Caco-2 (cell line): ENCODE measurements around the gene HIRA. TPM values are rescaled to one million over a fixed set of nuclear protein-coding genes. Genes with fewer than 3 reads are reported as not detected.

ENCODE experiments used
- BruUV-seq: library from RNA; stranded (reverse); fragments of 400-500 nt; replicated peaks from 2 replicates; lab custom pipeline; 2021; lab: Mats Ljungman, UMichigan
- CTCF ChIA-PET: fragments of 300-600 bp; sonication (Branson Sonifier 250); formaldehyde crosslinking; loops from one replicate; lab custom pipeline; 2022; ENCODE audit warnings: antibody characterized with exemption; lab: Charles Lee
- POLR2A ChIA-PET: fragments of 300-600 bp; sonication (Branson Sonifier 250); formaldehyde crosslinking; loops from one replicate; lab custom pipeline; 2022; ENCODE audit warnings: antibody characterized with exemption; lab: Charles Lee
- DNase-seq, 2 experiments: peaks; one replicate each; pipeline versions ENCODE4 v3.0.0 to v3.0.0-alpha.2; 2020 to 2022
- H3K27me3 ChIP-seq: replicated peaks from 2 replicates; pipeline ENCODE4 v1.6.0; 2011; ENCODE audit warnings: low read length; ENCODE audit not compliant: control insufficient read depth, insufficient read depth
- H3K36me3 ChIP-seq: 2 replicates; pipeline ENCODE4 v1.5.1; 2011; ENCODE audit warnings: low read length; ENCODE audit not compliant: control insufficient read depth, insufficient read depth
- H3K4me1 ChIP-seq: fragments of 250-450 bp; sonication (Bioruptor Pico); 2 replicates; pipeline ENCODE4 v1.5.1; 2020; ENCODE audit warnings: mild to moderate bottlenecking
- H3K4me3 ChIP-seq: 2 replicates; pipeline ENCODE4 v1.5.1; 2011; ENCODE audit warnings: low read depth, mild to moderate bottlenecking, control low read depth, low read length
- H3K9me3 ChIP-seq: fragments of 250-450 bp; sonication (Bioruptor Pico); 2 replicates; pipeline ENCODE4 v1.5.1; 2020; ENCODE audit warnings: mild to moderate bottlenecking, moderate library complexity
- H3K27ac Mint-ChIP-seq: one replicate; pipeline ENCODE4 v1.8.0; 2022; ENCODE audit warnings: mixed read lengths; ENCODE audit not compliant: unreplicated experiment
- H3K27me3 Mint-ChIP-seq: one replicate; pipeline ENCODE4 v1.8.0; 2022; ENCODE audit warnings: mixed read lengths; ENCODE audit not compliant: insufficient read depth, unreplicated experiment
- H3K36me3 Mint-ChIP-seq: one replicate; pipeline ENCODE4 v1.8.0; 2022; ENCODE audit warnings: mild to moderate bottlenecking, mixed read lengths; ENCODE audit not compliant: insufficient read depth, unreplicated experiment
- H3K4me1 Mint-ChIP-seq: one replicate; pipeline ENCODE4 v1.8.0; 2022; ENCODE audit warnings: low read depth, mixed read lengths; ENCODE audit not compliant: unreplicated experiment
- H3K4me3 Mint-ChIP-seq: one replicate; pipeline ENCODE4 v1.8.0; 2022; ENCODE audit warnings: mild to moderate bottlenecking, moderate library complexity, mixed read lengths; ENCODE audit not compliant: unreplicated experiment
- H3K9me3 Mint-ChIP-seq: one replicate; pipeline ENCODE4 v1.8.0; 2022; ENCODE audit warnings: mixed read lengths; ENCODE audit not compliant: unreplicated experiment
- intact Hi-C: fragments of 100-400 bp; cut with micrococcal nuclease; formaldehyde crosslinking; loops from one replicate; pipeline ENCODE4 v1.10.0; 2022; ENCODE audit not compliant: unreplicated experiment
- total RNA-seq: library from RNA; stranded (reverse); gene quantifications from 2 replicates; pipeline ENCODE4 v1.2.3, GENCODE V29; 2022
- TF ChIP-seq, protein P1 (sequence below), 2 experiments: fragments of 200-600 bp in 1 of 2; IDR thresholded peaks; 1 replicate in 1 of 2; 2 replicates in 1 of 2; pipeline versions ENCODE4 v1.5.1 to v1.8.0; 2011 to 2022; ENCODE audit warnings: antibody characterized with exemption in 1 of 2, control low read depth in 1 of 2, inconsistent platforms in 1 of 2, low read depth in 1 of 2, low read length in 1 of 2, mild to moderate bottlenecking in 1 of 2, moderate library complexity in 1 of 2; ENCODE audit not compliant: insufficient read depth in 1 of 2, severe bottlenecking in 1 of 2, unreplicated experiment in 1 of 2

The HIRA gene
- total RNA-seq, 1 experiment from 2014 or later, result 60.1 TPM

GRCh38 chr22:19350476-19350859 lies 81.1 kb downstream of the HIRA start:
- H3K36me3 Mint-ChIP-seq, result peaks cover 60% of the 10 kb centered on the region
- POLR2A ChIA-PET, result no interaction called here
- no peak overlapping the region for H3K4me3 ChIP-seq
- no peaks in the 10 kb centered on the region for H3K27me3 ChIP-seq
- no peaks in the 10 kb centered on the region for H3K27me3 Mint-ChIP-seq
- BruUV-seq, result no TSS peak
- no peak overlapping the region for H3K4me3 Mint-ChIP-seq
- H3K4me1 ChIP-seq, result no peaks in the 10 kb centered on the region
- no peak for DNase-seq
- no peaks in the 10 kb centered on the region for H3K4me1 Mint-ChIP-seq
- H3K27ac Mint-ChIP-seq, result no peak overlapping the region
- H3K9me3 Mint-ChIP-seq, result peaks cover 8% of the 10 kb centered on the region
- TF ChIP-seq, protein P1, sequence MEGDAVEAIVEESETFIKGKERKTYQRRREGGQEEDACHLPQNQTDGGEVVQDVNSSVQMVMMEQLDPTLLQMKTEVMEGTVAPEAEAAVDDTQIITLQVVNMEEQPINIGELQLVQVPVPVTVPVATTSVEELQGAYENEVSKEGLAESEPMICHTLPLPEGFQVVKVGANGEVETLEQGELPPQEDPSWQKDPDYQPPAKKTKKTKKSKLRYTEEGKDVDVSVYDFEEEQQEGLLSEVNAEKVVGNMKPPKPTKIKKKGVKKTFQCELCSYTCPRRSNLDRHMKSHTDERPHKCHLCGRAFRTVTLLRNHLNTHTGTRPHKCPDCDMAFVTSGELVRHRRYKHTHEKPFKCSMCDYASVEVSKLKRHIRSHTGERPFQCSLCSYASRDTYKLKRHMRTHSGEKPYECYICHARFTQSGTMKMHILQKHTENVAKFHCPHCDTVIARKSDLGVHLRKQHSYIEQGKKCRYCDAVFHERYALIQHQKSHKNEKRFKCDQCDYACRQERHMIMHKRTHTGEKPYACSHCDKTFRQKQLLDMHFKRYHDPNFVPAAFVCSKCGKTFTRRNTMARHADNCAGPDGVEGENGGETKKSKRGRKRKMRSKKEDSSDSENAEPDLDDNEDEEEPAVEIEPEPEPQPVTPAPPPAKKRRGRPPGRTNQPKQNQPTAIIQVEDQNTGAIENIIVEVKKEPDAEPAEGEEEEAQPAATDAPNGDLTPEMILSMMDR (IDR thresholded peaks at IDR 0.05; ENCODE audit: insufficient read depth in 1 of 2, low read depth in 1 of 2, low read length in 1 of 2, severe bottlenecking in 1 of 2, unreplicated experiment in 1 of 2), result no peak
- H3K36me3 ChIP-seq, result peaks cover 4% of the 10 kb centered on the region
- CTCF ChIA-PET, result no interaction called here
- no peaks in the 10 kb centered on the region for H3K9me3 ChIP-seq
- intact Hi-C loops, result no loop called here

DNA sequence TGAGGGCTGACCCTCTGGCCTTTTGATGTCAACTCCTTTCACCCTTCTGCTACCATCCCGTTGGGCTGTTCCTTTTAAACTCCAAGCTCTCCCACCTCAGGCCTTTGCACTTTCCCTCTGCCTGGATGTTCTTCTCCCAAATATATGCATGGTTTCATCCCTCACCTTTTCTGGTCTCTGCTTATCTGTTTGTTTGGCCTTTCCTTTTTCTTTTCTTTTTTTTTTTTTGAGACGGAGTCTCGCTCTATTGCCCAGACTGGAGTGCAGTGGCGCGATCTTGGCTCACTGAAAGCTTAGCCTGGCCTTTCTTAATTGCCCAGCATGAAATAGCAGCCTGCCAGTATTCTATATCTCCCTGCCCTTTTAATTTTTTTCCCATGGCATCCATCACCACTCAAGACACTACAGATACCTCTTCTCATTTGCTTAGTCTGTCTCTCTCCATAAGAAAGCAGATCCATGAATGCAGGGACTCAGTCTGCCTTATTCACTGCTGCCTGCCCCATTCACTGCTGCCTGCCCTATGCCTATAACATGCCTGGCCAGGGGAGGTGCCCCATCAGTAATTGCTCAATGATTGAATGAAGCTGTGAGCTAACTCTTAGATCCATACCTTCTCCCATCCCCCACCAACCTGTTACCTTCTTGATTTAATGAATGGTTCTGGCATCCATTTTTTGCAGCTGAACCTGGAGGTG lies 81.6 kb downstream of the HIRA start:
- POLR2A ChIA-PET, result no interaction called here
- H3K27ac Mint-ChIP-seq, result no peak overlapping the region
- H3K9me3 Mint-ChIP-seq, result peaks cover 8% of the 10 kb centered on the region
- CTCF ChIA-PET, result no interaction called here
- TF ChIP-seq, protein P1 (IDR thresholded peaks at IDR 0.05; ENCODE audit: insufficient read depth in 1 of 2, low read depth in 1 of 2, low read length in 1 of 2, severe bottlenecking in 1 of 2, unreplicated experiment in 1 of 2), result no peak
- H3K27me3 Mint-ChIP-seq, result no peaks in the 10 kb centered on the region
- peaks cover 64% of the 10 kb centered on the region for H3K36me3 Mint-ChIP-seq
- Histone ChIP-seq H3K27me3 (no peaks in the 10 kb centered on the region), H3K9me3 (no peaks in the 10 kb centered on the region), H3K36me3 (peaks cover 4% of the 10 kb centered on the region), H3K4me1 (no peaks in the 10 kb centered on the region), H3K4me3 (no peak overlapping the region)
- DNase-seq, result no peak
- no peak overlapping the region for H3K4me3 Mint-ChIP-seq
- BruUV-seq, result no TSS peak
- intact Hi-C loops, result no loop called here
- no peaks in the 10 kb centered on the region for H3K4me1 Mint-ChIP-seq

DNA sequence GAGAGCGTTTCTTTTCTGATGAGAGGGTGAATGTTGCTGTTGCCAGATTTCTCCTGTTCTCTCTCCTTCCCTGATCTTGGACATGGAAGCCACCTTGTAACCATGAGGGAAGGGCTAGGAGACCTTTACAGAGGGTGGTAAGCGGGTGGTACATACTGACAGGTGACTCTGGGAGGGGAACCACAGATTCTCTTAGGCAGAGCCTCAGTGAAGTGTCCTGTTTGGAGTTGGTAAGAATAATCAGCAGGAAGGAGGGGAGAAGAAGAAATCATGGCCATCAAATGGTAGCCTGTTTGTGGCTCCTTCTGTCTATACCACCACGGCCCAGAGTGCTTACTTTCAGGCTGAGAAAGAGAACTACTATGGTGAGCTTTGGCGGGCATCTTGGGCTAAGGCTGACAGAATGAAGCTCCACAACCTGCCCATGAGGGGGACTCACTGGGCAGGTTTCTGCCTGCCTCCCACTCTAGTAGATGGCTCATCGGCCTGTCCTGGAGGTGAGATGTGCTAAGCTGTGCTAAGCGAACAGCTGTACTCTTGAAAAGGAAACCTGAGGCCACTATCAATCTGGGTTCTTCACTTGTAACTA lies 84.8 kb downstream of the HIRA start:
- intact Hi-C loops, result no loop called here
- no peaks in the 10 kb centered on the region for H3K4me1 Mint-ChIP-seq
- H3K36me3 Mint-ChIP-seq, result peaks cover 82% of the 10 kb centered on the region
- H3K9me3 Mint-ChIP-seq, result peaks cover 14% of the 10 kb centered on the region
- TF ChIP-seq, protein P1 (IDR thresholded peaks at IDR 0.05; ENCODE audit: insufficient read depth in 1 of 2, low read depth in 1 of 2, low read length in 1 of 2, severe bottlenecking in 1 of 2, unreplicated experiment in 1 of 2), result no peak
- no peak overlapping the region for H3K27ac Mint-ChIP-seq
- ChIA-PET CTCF (no interaction called here), POLR2A (no interaction called here)
- no peaks in the 10 kb centered on the region for H3K27me3 ChIP-seq
- peaks cover 3% of the 10 kb centered on the region for H3K36me3 ChIP-seq
- BruUV-seq, result no TSS peak
- no peaks in the 10 kb centered on the region for H3K9me3 ChIP-seq
- no peak for DNase-seq
- no peak overlapping the region for H3K4me3 Mint-ChIP-seq
- no peak overlapping the region for H3K4me3 ChIP-seq
- no peaks in the 10 kb centered on the region for H3K4me1 ChIP-seq
- no peaks in the 10 kb centered on the region for H3K27me3 Mint-ChIP-seq
